Neuronal stem cell (in vitro differentiated cells): ENCODE results near the gene APOL5.

Experiments
- DNase-seq: peaks from one replicate; pipeline ENCODE4 v3.0.0-alpha.2; 2013; ENCODE audit warnings: low spot score
- H2AFZ ChIP-seq: one replicate; pipeline ENCODE4 v1.6.1; 2013; ENCODE audit warnings: mild to moderate bottlenecking, low read length, inconsistent platforms
- H2AK5ac ChIP-seq: 2 replicates; pipeline ENCODE4 v1.6.1; 2013; ENCODE audit warnings: low read depth, mild to moderate bottlenecking, inconsistent platforms, low read length, moderate library complexity, mixed read lengths
- H2BK120ac ChIP-seq: 2 replicates; pipeline ENCODE4 v1.6.1; 2013; ENCODE audit warnings: low read depth, mild to moderate bottlenecking, inconsistent platforms, low read length, moderate library complexity, mixed read lengths
- H2BK12ac ChIP-seq: one replicate; pipeline ENCODE4 v1.6.1; 2013; ENCODE audit warnings: low read length, inconsistent platforms
- H2BK15ac ChIP-seq: 2 replicates; pipeline ENCODE4 v1.6.1; 2013; ENCODE audit warnings: mild to moderate bottlenecking, low read length, inconsistent platforms, mixed read lengths
- H2BK5ac ChIP-seq: one replicate; pipeline ENCODE4 v1.6.1; 2013; ENCODE audit warnings: inconsistent platforms, mild to moderate bottlenecking, low read length, moderate library complexity
- H3K14ac ChIP-seq: one replicate; pipeline ENCODE4 v1.6.1; 2013; ENCODE audit warnings: low read length, inconsistent platforms
- H3K18ac ChIP-seq: 2 replicates; pipeline ENCODE4 v1.6.1; 2013; ENCODE audit warnings: low read length, inconsistent platforms
- H3K23ac ChIP-seq: 2 replicates; pipeline ENCODE4 v1.6.1; 2013; ENCODE audit warnings: low read depth, mild to moderate bottlenecking, mixed read lengths, low read length, inconsistent platforms; ENCODE audit not compliant: poor library complexity
- H3K27ac ChIP-seq: replicated peaks from 3 replicates; pipeline ENCODE4 v1.5.1; 2013; ENCODE audit warnings: low read length, inconsistent platforms
- H3K27me3 ChIP-seq, 3 experiments: 2 replicates each; pipeline ENCODE4 v1.6.1; 2013; ENCODE audit warnings: low read length in 3 of 3, mild to moderate bottlenecking in 2 of 3, inconsistent platforms in 1 of 3, low read depth in 1 of 3, mixed read lengths in 1 of 3, moderate library complexity in 1 of 3; ENCODE audit not compliant: control insufficient read depth in 3 of 3, insufficient read depth in 3 of 3
- H3K36me3 ChIP-seq, 2 donors: replicated peaks in 1 of 2; 2 replicates each; pipeline ENCODE4 v1.6.1; 2013; ENCODE audit warnings: low read length in 2 of 2; ENCODE audit not compliant: control insufficient read depth in 2 of 2, insufficient read depth in 2 of 2
- H3K4ac ChIP-seq: 2 replicates; pipeline ENCODE4 v1.6.1; 2013; ENCODE audit warnings: inconsistent platforms, mild to moderate bottlenecking, low read length, moderate library complexity
- H3K4me1 ChIP-seq, 2 donors: 1 replicate in 1 of 2; 2 replicates in 1 of 2; pipeline ENCODE4 v1.6.1; 2013; ENCODE audit warnings: low read length in 2 of 2, low read depth in 1 of 2; ENCODE audit not compliant: control insufficient read depth in 2 of 2, insufficient read depth in 1 of 2
- H3K4me2 ChIP-seq: one replicate; pipeline ENCODE4 v1.6.1; 2013; ENCODE audit warnings: mild to moderate bottlenecking, low read length, inconsistent platforms; ENCODE audit not compliant: insufficient read depth, poor library complexity, severe bottlenecking
- H3K4me3 ChIP-seq, 2 donors: 2 replicates each; pipeline ENCODE4 v1.5.1; 2013; ENCODE audit warnings: low read length in 2 of 2, mild to moderate bottlenecking in 2 of 2, inconsistent platforms in 1 of 2, moderate library complexity in 1 of 2
- H3K79me1 ChIP-seq: one replicate; pipeline ENCODE4 v1.6.1; 2013; ENCODE audit warnings: low read depth, mild to moderate bottlenecking, inconsistent platforms, low read length, moderate library complexity
- H3K9ac ChIP-seq: one replicate; pipeline ENCODE4 v1.6.1; 2013; ENCODE audit warnings: mild to moderate bottlenecking, low read depth, low read length, inconsistent platforms; ENCODE audit not compliant: poor library complexity
- H3K9me3 ChIP-seq, 2 donors: replicated peaks in 1 of 2; 2 replicates each; pipeline versions ENCODE3 to v1.6.1; 2013; ENCODE audit warnings: low read length in 2 of 2, mild to moderate bottlenecking in 2 of 2, inconsistent platforms in 1 of 2, low read depth in 1 of 2, mixed read lengths in 1 of 2, moderate library complexity in 1 of 2; ENCODE audit not compliant: control insufficient read depth in 2 of 2, insufficient read depth in 1 of 2
- H4K8ac ChIP-seq: one replicate; pipeline ENCODE4 v1.6.1; 2013; ENCODE audit warnings: low read depth, mild to moderate bottlenecking, inconsistent platforms, low read length, moderate library complexity
- H4K91ac ChIP-seq: one replicate; pipeline ENCODE4 v1.6.1; 2013; ENCODE audit warnings: low read length, low read depth, mild to moderate bottlenecking, inconsistent platforms; ENCODE audit not compliant: poor library complexity
- WGBS, 2 donors: extraction: QIAGEN DNeasy Blood & Tissue Kit; methylation state at CpG; one replicate each; pipeline ENCODE4 v1.1.7; 2013; ENCODE audit warnings: missing lambda C conversion rate in 2 of 2, mixed read lengths in 1 of 2; ENCODE audit not compliant: insufficient read length in 2 of 2, insufficient replicate concordance in 1 of 2; ENCODE audit errors: extremely low coverage in 2 of 2; 5-methylcytosine and 5-hydroxymethylcytosine counted together

The APOL5 gene

DNA sequence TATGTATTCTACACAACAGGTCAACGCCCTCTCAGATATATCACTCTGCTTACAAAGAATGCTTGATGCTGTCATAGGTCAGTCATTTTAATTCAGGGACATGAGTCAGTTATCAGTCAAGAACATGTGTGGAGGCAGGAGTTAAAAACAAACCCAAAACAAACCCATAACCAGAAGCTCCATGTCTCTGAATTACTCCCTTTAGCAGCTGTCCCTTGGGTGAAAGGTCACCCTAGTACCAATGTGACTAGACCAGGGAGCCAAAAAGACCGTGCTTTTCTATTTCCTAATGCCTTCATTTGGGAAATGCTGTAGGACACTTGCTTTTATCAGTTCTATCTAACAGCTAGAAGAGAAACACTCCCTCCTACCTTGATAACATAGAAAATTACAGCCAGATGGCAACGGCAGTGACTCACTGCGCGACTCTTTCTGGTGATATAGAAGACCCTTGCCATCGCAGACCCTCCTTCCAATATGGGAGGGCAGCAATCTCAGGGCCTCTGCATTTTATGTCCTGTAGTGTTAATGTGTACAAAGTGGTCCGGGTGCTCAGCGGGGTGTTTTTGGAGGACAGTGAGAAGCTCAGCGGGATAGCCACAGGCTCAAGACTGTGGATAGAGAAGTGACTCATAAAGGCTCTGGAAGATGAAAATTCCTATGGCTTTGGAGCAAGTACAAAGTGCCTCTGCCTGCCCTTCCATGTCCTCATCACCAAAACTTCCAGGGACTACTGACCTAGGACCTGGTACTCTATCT lies 24.8 kb downstream of the APOL5 start:
- Histone ChIP-seq H4K8ac (no peak overlapping the region), H2BK15ac (no peak overlapping the region), H3K27ac (no peak overlapping the region), H2BK120ac (no peak overlapping the region), H3K9me3 (no peaks in the 10 kb centered on the region), H3K79me1 (no peaks in the 10 kb centered on the region), H3K4me2 (no peak overlapping the region), H3K9ac (no peak overlapping the region), H3K27me3 (no peaks in the 10 kb centered on the region), H3K23ac (no peak overlapping the region), H4K91ac (no peak overlapping the region), H2BK5ac (no peak overlapping the region), H2AK5ac (no peak overlapping the region), H2BK12ac (no peak overlapping the region), H2AFZ (no peak overlapping the region), H3K4me1 (peaks cover 0 to 4% of the 10 kb centered on the region in 2 donors), H3K14ac (no peak overlapping the region), H3K4me3 (no peak overlapping the region), H3K18ac (no peak overlapping the region), H3K36me3 (peaks cover 18 to 98% of the 10 kb centered on the region in 2 donors), H3K4ac (no peak overlapping the region)
- DNase-seq: no peak
- no CpG with 5 or more reads among the region's 9 CpGs for WGBS, 2 donors

- Histone ChIP-seq H2BK120ac (no peak overlapping the region), H3K36me3 (peaks cover 18 to 91% of the 10 kb centered on the region in 2 donors), H3K9ac (no peak overlapping the region), H2AFZ (no peak overlapping the region), H3K4me1 (peaks cover 0 to 4% of the 10 kb centered on the region in 2 donors), H3K4me3 (no peak overlapping the region), H3K9me3 (no peaks in the 10 kb centered on the region), H4K8ac (no peak overlapping the region), H2BK15ac (no peak overlapping the region), H3K79me1 (no peaks in the 10 kb centered on the region), H2BK12ac (no peak overlapping the region), H2BK5ac (no peak overlapping the region), H3K4me2 (no peak overlapping the region), H4K91ac (no peak overlapping the region), H3K27me3 (no peaks in the 10 kb centered on the region), H3K14ac (no peak overlapping the region), H3K4ac (no peak overlapping the region), H3K23ac (no peak overlapping the region), H2AK5ac (no peak overlapping the region), H3K27ac (no peak overlapping the region), H3K18ac (no peak overlapping the region)
- WGBS, 2 donors: no CpG with 5 or more reads among the region's 6 CpGs
- DNase-seq: no peak
Observed at GRCh38 chr22:35743326-35743860, 25.7 kb downstream of the APOL5 start.

DNA sequence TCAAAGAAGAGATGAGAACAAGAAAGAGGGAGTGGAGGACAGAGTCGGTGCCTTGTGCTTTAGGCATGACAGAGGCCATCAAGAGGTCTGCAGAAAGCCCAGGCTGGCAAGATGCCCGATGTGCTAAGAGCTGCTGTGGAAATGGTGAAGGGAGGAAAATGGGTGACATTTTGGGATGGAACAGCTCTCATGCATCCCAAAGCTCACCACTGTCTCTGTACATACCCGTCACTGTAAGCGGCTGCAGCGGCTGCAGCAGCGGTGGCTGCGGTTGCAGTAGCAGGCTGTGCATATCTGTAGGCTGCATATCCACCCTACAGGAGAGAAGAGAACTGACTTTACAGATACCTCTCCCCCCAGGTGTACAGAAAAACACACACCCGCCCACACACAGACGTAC lies 28.6 kb downstream of the APOL5 start:
- Histone ChIP-seq H3K79me1 (no peaks in the 10 kb centered on the region), H2BK120ac (no peak overlapping the region), H4K91ac (no peak overlapping the region), H2AFZ (no peak overlapping the region), H2AK5ac (no peak overlapping the region), H3K4me3 (no peak overlapping the region), H3K9me3 (no peaks in the 10 kb centered on the region), H2BK5ac (no peak overlapping the region), H3K4me1 (peaks cover 0 to 12% of the 10 kb centered on the region in 2 donors), H3K36me3 (peaks cover 12 to 89% of the 10 kb centered on the region in 2 donors), H3K9ac (no peak overlapping the region), H4K8ac (no peak overlapping the region), H3K27ac (no peak overlapping the region), H3K4ac (no peak overlapping the region), H2BK15ac (no peak overlapping the region), H2BK12ac (no peak overlapping the region), H3K23ac (no peak overlapping the region), H3K18ac (no peak overlapping the region), H3K27me3 (no peaks in the 10 kb centered on the region), H3K4me2 (no peak overlapping the region), H3K14ac (no peak overlapping the region)
- WGBS, 2 donors: no CpG with 5 or more reads among the region's 9 CpGs
- DNase-seq: no peak

DNA sequence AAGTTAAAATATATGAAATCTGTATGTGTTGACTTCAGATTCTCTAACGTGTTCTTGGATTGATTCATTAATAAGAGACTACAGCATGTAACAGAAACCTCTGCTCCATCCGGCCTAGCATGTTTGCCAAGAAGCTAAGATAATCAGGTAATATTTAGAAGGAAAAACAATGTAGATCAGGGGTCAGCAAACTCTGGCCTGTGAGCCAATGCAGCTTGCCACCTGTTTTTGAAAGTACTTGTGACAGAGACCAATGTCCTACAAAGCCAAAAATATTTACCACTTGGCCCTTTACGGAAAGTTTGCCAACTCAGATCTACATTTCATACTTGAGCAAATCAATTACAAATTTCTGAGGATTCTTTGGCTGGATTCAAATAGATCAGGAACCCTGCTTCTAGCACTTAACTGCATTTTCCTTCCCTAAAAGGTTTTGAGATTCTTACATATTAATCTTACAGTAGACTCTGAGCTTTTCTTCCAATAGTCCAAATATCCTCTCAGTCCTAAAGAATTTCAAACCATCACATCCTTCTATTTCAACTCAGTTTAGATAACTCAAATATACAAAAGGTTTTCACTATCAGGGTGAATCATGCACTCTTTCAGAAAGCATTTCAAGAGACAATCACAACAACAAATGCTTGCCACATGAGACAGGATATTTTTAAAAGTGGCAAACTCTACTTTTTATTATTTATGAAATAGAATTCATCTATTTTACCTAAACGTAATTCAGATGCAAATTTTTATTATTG lies 29.5 kb downstream of the APOL5 start:
- no peak overlapping the region for H3K18ac ChIP-seq
- H3K4me2 ChIP-seq: no peak overlapping the region
- H3K4ac ChIP-seq: no peak overlapping the region
- H3K4me3 ChIP-seq: no peak overlapping the region
- no peak overlapping the region for H2AK5ac ChIP-seq
- peaks cover 12 to 89% of the 10 kb centered on the region in 2 donors for H3K36me3 ChIP-seq
- no peak for DNase-seq
- no peak overlapping the region for H2AFZ ChIP-seq
- H2BK15ac ChIP-seq: no peak overlapping the region
- no peaks in the 10 kb centered on the region for H3K9me3 ChIP-seq
- no peak overlapping the region for H2BK5ac ChIP-seq
- no peak overlapping the region for H2BK120ac ChIP-seq
- H2BK12ac ChIP-seq: no peak overlapping the region
- H3K23ac ChIP-seq: no peak overlapping the region
- no peak overlapping the region for H3K9ac ChIP-seq
- no peaks in the 10 kb centered on the region for H3K27me3 ChIP-seq
- H4K8ac ChIP-seq: no peak overlapping the region
- no peak overlapping the region for H3K27ac ChIP-seq
- H3K4me1 ChIP-seq: peaks cover 0 to 17% of the 10 kb centered on the region in 2 donors
- no CpG with 5 or more reads among the region's 4 CpGs for WGBS, 2 donors
- no peak overlapping the region for H3K14ac ChIP-seq
- no peaks in the 10 kb centered on the region for H3K79me1 ChIP-seq
- no peak overlapping the region for H4K91ac ChIP-seq
